HL-60 (cell line): Measurements from ENCODE around the gene ADRM1.

Source experiments
- DNase-seq, 2 experiments: peaks; one replicate each; pipeline ENCODE4 v3.0.0-alpha.2; 2010 to 2020; ENCODE audit warnings: low read depth in 1 of 2, low spot score in 1 of 2
- H3K27ac ChIP-seq: fragments of 250-450 bp; sonication (Bioruptor Pico); replicated peaks from 2 replicates; pipeline ENCODE4 v1.5.1; 2020; ENCODE audit warnings: mild to moderate bottlenecking, moderate library complexity
- H3K27me3 ChIP-seq: fragments of 250-450 bp; sonication (Bioruptor Pico); 2 replicates; pipeline ENCODE4 v1.5.1; 2021; ENCODE audit warnings: mild to moderate bottlenecking, moderate library complexity; ENCODE audit not compliant: insufficient read depth, poor library complexity, severe bottlenecking
- H3K4me3 ChIP-seq: replicated peaks from 2 replicates; pipeline ENCODE4 v1.5.1; 2011; ENCODE audit warnings: mild to moderate bottlenecking, control low read depth, low read length; ENCODE audit not compliant: insufficient read depth
- GABPA ChIP-seq: IDR thresholded peaks from 2 replicates; pipeline ENCODE4 v1.6.1; 2012; ENCODE audit warnings: low read depth
- POLR2AphosphoS5 ChIP-seq: IDR thresholded peaks from 2 replicates; pipeline ENCODE4 v1.6.1; 2012; ENCODE audit warnings: low read depth
- SPI1 ChIP-seq: IDR thresholded peaks from 2 replicates; pipeline ENCODE4 v1.6.1; 2012; ENCODE audit warnings: low read depth, mild to moderate bottlenecking, borderline replicate concordance
- TF ChIP-seq, protein P1 (sequence below): IDR thresholded peaks from one replicate; pipeline ENCODE4 v1.5.1; 2011; ENCODE audit warnings: low read length, control low read depth, inconsistent platforms; ENCODE audit not compliant: insufficient read depth
- TF ChIP-seq, protein P2 (sequence below): IDR thresholded peaks from 2 replicates; pipeline ENCODE4 v1.6.1; 2012; ENCODE audit warnings: low read depth; ENCODE audit not compliant: insufficient replicate concordance

The ADRM1 gene

DNA sequence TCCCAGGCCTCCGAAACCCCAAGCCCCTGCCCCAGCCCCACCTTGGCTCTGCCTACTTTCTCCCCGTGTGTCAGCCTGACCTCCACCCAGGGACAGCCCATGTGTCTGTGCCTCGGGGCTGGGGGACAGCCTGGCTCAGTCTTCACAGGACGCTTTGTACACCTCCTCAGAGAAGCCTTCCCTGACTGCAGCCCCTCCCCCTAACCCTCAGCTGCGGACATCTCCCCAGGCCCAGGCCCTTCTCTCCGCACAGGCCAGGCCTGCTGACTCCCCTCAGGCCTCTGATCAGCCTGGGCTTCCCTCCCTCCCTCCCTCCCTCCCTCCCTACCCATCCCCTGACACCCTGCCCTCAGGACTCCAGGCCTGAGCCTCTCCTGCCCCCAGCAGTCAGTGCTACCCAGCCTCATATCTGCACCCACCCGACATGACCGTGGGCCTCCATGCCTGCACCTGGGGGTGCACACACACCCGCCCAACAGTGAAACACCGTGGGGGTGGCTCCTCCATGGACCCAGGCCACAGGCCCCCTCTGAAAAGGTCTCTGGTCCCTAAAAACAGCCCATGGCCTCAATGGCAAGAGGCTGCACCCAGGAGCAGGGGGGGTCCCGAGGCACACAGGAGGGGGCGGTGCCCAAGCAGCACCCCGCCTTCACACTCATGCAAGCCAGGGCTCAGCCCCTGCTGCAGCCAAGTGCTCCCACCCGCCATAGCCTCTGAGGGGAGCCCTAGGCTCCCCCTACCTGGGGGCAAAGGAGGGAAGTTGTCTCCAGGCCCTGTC lies 51.4 kb downstream of the ADRM1 start:
- TF ChIP-seq, protein P1, sequence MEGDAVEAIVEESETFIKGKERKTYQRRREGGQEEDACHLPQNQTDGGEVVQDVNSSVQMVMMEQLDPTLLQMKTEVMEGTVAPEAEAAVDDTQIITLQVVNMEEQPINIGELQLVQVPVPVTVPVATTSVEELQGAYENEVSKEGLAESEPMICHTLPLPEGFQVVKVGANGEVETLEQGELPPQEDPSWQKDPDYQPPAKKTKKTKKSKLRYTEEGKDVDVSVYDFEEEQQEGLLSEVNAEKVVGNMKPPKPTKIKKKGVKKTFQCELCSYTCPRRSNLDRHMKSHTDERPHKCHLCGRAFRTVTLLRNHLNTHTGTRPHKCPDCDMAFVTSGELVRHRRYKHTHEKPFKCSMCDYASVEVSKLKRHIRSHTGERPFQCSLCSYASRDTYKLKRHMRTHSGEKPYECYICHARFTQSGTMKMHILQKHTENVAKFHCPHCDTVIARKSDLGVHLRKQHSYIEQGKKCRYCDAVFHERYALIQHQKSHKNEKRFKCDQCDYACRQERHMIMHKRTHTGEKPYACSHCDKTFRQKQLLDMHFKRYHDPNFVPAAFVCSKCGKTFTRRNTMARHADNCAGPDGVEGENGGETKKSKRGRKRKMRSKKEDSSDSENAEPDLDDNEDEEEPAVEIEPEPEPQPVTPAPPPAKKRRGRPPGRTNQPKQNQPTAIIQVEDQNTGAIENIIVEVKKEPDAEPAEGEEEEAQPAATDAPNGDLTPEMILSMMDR = no peak
- TF ChIP-seq, protein P2, sequence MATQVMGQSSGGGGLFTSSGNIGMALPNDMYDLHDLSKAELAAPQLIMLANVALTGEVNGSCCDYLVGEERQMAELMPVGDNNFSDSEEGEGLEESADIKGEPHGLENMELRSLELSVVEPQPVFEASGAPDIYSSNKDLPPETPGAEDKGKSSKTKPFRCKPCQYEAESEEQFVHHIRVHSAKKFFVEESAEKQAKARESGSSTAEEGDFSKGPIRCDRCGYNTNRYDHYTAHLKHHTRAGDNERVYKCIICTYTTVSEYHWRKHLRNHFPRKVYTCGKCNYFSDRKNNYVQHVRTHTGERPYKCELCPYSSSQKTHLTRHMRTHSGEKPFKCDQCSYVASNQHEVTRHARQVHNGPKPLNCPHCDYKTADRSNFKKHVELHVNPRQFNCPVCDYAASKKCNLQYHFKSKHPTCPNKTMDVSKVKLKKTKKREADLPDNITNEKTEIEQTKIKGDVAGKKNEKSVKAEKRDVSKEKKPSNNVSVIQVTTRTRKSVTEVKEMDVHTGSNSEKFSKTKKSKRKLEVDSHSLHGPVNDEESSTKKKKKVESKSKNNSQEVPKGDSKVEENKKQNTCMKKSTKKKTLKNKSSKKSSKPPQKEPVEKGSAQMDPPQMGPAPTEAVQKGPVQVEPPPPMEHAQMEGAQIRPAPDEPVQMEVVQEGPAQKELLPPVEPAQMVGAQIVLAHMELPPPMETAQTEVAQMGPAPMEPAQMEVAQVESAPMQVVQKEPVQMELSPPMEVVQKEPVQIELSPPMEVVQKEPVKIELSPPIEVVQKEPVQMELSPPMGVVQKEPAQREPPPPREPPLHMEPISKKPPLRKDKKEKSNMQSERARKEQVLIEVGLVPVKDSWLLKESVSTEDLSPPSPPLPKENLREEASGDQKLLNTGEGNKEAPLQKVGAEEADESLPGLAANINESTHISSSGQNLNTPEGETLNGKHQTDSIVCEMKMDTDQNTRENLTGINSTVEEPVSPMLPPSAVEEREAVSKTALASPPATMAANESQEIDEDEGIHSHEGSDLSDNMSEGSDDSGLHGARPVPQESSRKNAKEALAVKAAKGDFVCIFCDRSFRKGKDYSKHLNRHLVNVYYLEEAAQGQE = no peak
- TF ChIP-seq GABPA (no peak), SPI1 (no peak), POLR2AphosphoS5 (no peak)
- no peak for DNase-seq
- no peak overlapping the region for H3K27ac ChIP-seq
- H3K27me3 ChIP-seq = peaks cover 27% of the 10 kb centered on the region
- H3K4me3 ChIP-seq = no peak overlapping the region

DNA sequence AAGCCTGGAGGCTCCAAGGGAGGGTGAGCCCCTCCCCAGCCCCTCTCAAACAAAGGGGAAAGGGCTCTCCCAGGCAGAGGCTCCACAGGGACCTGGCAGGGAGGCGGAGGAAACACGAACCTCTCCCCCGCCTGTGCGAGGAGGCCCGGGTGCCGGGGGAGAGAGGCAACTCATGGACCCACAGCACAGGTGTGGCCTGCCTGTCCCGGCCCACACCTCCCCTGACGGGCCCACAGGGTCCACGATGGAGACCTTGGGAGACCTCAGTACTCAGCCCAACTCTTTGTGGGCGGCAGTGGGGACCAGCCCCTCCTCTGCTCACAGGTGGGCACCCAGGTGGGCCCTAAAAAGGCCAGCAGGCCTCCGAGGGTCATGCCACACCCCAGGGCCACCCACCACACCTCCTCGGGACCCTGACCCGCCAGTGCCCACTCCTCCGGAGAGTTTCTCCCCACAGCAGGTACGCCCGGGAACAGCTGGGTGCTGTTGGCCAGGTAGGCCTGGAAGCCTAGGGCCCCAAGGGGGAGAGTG lies 52.1 kb downstream of the ADRM1 start:
- no peak for TF ChIP-seq POLR2AphosphoS5
- TF ChIP-seq GABPA = no peak
- no peak for TF ChIP-seq SPI1
- TF ChIP-seq, protein P1 = no peak
- TF ChIP-seq, protein P2 = no peak
- H3K27ac ChIP-seq = no peak overlapping the region
- H3K4me3 ChIP-seq = no peak overlapping the region
- DNase-seq = no peak
- H3K27me3 ChIP-seq = peaks cover 27% of the 10 kb centered on the region

DNA sequence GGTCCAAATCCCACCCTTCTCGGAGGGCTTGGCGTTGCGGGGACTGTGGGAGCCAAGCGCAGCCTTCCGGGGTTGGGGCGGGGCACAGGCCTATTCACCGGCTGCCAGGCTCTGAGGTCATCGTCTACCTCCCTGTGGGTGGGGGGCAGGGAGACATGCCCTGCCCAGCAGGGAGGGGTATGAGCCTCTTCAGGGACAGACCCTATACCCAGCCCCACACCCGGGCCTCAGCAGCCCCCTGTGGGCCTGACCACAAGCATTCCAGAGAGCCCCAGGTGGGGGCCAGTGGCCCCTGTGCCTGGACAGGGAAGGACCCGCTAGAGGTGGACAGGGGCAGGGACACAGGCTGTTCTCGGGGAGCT lies 52.7 kb downstream of the ADRM1 start:
- H3K27me3 ChIP-seq = peaks cover 27% of the 10 kb centered on the region
- TF ChIP-seq SPI1 = no peak
- TF ChIP-seq, protein P2 = no peak
- TF ChIP-seq POLR2AphosphoS5 = no peak
- TF ChIP-seq GABPA = no peak
- TF ChIP-seq, protein P1 = no peak
- H3K27ac ChIP-seq = no peak overlapping the region
- no peak overlapping the region for H3K4me3 ChIP-seq
- DNase-seq = no peak
